PC-9 (cell line): Measurements from ENCODE around the gene STEEP1.

Experiments
- CTCF ChIP-seq: fragments of 200-600 bp; sonication (generic); conservative IDR thresholded peaks from 2 replicates; pipeline ENCODE4 v1.6.1; 2017; ENCODE audit warnings: mixed run types, antibody characterized with exemption, mild to moderate bottlenecking, moderate library complexity
- EZH2 ChIP-seq: fragments of 200-600 bp; sonication (generic); IDR thresholded peaks from 2 replicates; pipeline ENCODE4 v1.8.0; 2017; ENCODE audit warnings: antibody characterized with exemption, low read depth

GRCh38 chrX:119502727-119503483 is 62.3 kb downstream of the STEEP1 start:
- no peak for TF ChIP-seq EZH2
- no peak; the same call in 1 of the 2 replicates for TF ChIP-seq CTCF
